GM06990 (cell line): Measurements from ENCODE around the gene RRAGD.

Source experiments
- DNase-seq: peaks from one replicate; pipeline ENCODE4 v3.0.0-alpha.2; 2011; ENCODE audit not compliant: insufficient read length; ENCODE audit errors: extremely low read depth
- H3K27me3 ChIP-seq: replicated peaks from 2 replicates; pipeline ENCODE4 v1.6.0; 2011; ENCODE audit warnings: low read length; ENCODE audit not compliant: control insufficient read depth, insufficient read depth
- H3K36me3 ChIP-seq: 2 replicates; pipeline ENCODE4 v1.5.1; 2011; ENCODE audit warnings: low read length; ENCODE audit not compliant: control insufficient read depth, insufficient read depth
- H3K4me3 ChIP-seq: replicated peaks from 2 replicates; pipeline ENCODE4 v1.5.1; 2011; ENCODE audit warnings: low read depth, mild to moderate bottlenecking, control low read depth, low read length
- CTCF ChIP-seq: IDR thresholded peaks from 2 replicates; pipeline ENCODE4 v1.5.1; 2011; ENCODE audit warnings: low read length, control low read depth, mild to moderate bottlenecking, inconsistent platforms; ENCODE audit not compliant: insufficient read depth, poor library complexity, severe bottlenecking

RRAGD gene

GRCh38 chr6:89436226-89436625 is 24.2 kb upstream of the RRAGD start:
- no peak for TF ChIP-seq CTCF
- no peak overlapping the region for H3K4me3 ChIP-seq

GRCh38 chr6:89434954-89435353 is 22.9 kb upstream of the RRAGD start:
- no peaks in the 10 kb centered on the region for H3K36me3 ChIP-seq
- DNase-seq: no peak
- no peak for TF ChIP-seq CTCF
- H3K4me3 ChIP-seq: no peak overlapping the region
- H3K27me3 ChIP-seq: no peaks in the 10 kb centered on the region

More at GRCh38 chr6:89436226-89436625, 24.2 kb upstream of the RRAGD start:
- Histone ChIP-seq H3K36me3 (no peaks in the 10 kb centered on the region), H3K27me3 (no peaks in the 10 kb centered on the region)
- no peak for DNase-seq

GRCh38 chr6:89434150-89434499 is 22.1 kb upstream of the RRAGD start:
- no peak for TF ChIP-seq CTCF
- no peak for DNase-seq
- Histone ChIP-seq H3K27me3 (no peaks in the 10 kb centered on the region), H3K4me3 (no peak overlapping the region), H3K36me3 (no peaks in the 10 kb centered on the region)

- no peaks in the 10 kb centered on the region for H3K36me3 ChIP-seq
- peak overlapping the region; percentile 70 for H3K4me3 ChIP-seq
- H3K27me3 ChIP-seq: no peaks in the 10 kb centered on the region
- peak; percentile 1 for TF ChIP-seq CTCF
- peak; percentile 55 for DNase-seq
Observed at GRCh38 chr6:89433252-89434149, 21.4 kb upstream of the RRAGD start.

GRCh38 chr6:89432875-89433251 is 20.8 kb upstream of the RRAGD start, which contains the start of gene ANKRD6:
Gene ANKRD6 (plus strand): TSS chr6:89433152. CDS start chr6:89566977, 133,825 bp downstream.
- Histone ChIP-seq H3K27me3 (no peaks in the 10 kb centered on the region), H3K36me3 (no peaks in the 10 kb centered on the region), H3K4me3 (peak within 1 kb of the TSS; percentile 70)
- peak; percentile 85 for DNase-seq
- TF ChIP-seq CTCF: peak; percentile 65
